HG02884 (cell line): ENCODE results near the gene ANO7.

Experiments
- ATAC-seq: cut with Tn5 transposase; IDR thresholded peaks from one replicate; pipeline ENCODE4 v1.9.1; 2021; ENCODE audit warnings: mild to moderate bottlenecking, moderate library complexity; ENCODE audit not compliant: unreplicated experiment

ANO7 gene

GRCh38 chr2:241188361-241189092, at the start of gene ANO7:
TSS of gene ANO7 (plus strand) at chr2:241188677. CDS start at chr2:241190064, 1,387 bp downstream.
- no peak for ATAC-seq

GRCh38 chr2:241139531-241140444, 48.7 kb upstream of the ANO7 start:
- ATAC-seq: no peak

- ATAC-seq: no peak
Observed at GRCh38 chr2:241140445-241140840, 48.0 kb upstream of the ANO7 start.

- no peak for ATAC-seq
Observed at GRCh38 chr2:241141214-241141770, 47.2 kb upstream of the ANO7 start.

GRCh38 chr2:241142063-241142462, 46.4 kb upstream of the ANO7 start:
- no peak for ATAC-seq

- no peak for ATAC-seq
Observed at GRCh38 chr2:241142593-241142992, 45.9 kb upstream of the ANO7 start.

- ATAC-seq: no peak
Observed at GRCh38 chr2:241146286-241146685, 42.2 kb upstream of the ANO7 start.

GRCh38 chr2:241147336-241147735, 41.1 kb upstream of the ANO7 start:
- ATAC-seq: no peak

GRCh38 chr2:241148239-241148638, 40.2 kb upstream of the ANO7 start:
- ATAC-seq: no peak

- ATAC-seq: peak; percentile 78
Observed at GRCh38 chr2:241148891-241149674, 39.4 kb upstream of the ANO7 start, which contains the start of gene PASK. TSS of gene PASK (minus strand) at chr2:241149472. CDS start at chr2:241143032, 6,440 bp downstream.

- peak; percentile 5 for ATAC-seq
Observed at GRCh38 chr2:241149675-241149924, 38.9 kb upstream of the ANO7 start.

GRCh38 chr2:241149925-241150659, 38.4 kb upstream of the ANO7 start, which contains the start of gene PPP1R7:
TSS of gene PPP1R7 (plus strand) at chr2:241150467. CDS start at chr2:241150496, 29 bp downstream.
- ATAC-seq: peak; percentile 57

GRCh38 chr2:241150660-241151530, 37.6 kb upstream of the ANO7 start:
- ATAC-seq: peak; percentile 12

GRCh38 chr2:241151934-241152660, 36.4 kb upstream of the ANO7 start:
- no peak for ATAC-seq

GRCh38 chr2:241153616-241154015, 34.9 kb upstream of the ANO7 start:
- no peak for ATAC-seq

- ATAC-seq: no peak
Observed at GRCh38 chr2:241154915-241155314, 33.6 kb upstream of the ANO7 start.

GRCh38 chr2:241155936-241156335, 32.5 kb upstream of the ANO7 start:
- ATAC-seq: no peak

- no peak for ATAC-seq
Observed at GRCh38 chr2:241156971-241157441, 31.5 kb upstream of the ANO7 start.
